ENCODE data around the gene CLASRP.
A peak's percentile ranks its signal among the peaks of the same experiment; 100 is the strongest.
"Not testable (repeated sequence)": the region's sequence is repeated elsewhere in the genome, so short reads cannot be mapped to it uniquely, and the experiment has no call there.

Gene CLASRP, protein sequence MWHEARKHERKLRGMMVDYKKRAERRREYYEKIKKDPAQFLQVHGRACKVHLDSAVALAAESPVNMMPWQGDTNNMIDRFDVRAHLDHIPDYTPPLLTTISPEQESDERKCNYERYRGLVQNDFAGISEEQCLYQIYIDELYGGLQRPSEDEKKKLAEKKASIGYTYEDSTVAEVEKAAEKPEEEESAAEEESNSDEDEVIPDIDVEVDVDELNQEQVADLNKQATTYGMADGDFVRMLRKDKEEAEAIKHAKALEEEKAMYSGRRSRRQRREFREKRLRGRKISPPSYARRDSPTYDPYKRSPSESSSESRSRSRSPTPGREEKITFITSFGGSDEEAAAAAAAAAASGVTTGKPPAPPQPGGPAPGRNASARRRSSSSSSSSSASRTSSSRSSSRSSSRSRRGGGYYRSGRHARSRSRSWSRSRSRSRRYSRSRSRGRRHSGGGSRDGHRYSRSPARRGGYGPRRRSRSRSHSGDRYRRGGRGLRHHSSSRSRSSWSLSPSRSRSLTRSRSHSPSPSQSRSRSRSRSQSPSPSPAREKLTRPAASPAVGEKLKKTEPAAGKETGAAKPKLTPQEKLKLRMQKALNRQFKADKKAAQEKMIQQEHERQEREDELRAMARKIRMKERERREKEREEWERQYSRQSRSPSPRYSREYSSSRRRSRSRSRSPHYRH

GRCh38 chr19:45038931-45039893, at the start of gene CLASRP:
TSS of gene CLASRP (plus strand) at chr19:45039045. CDS start at chr19:45040213, 1,168 bp downstream.
- DNase-seq (ENCODE audit: low read depth), result peak; percentile 77

GRCh38 chr19:44990459-44990858, 48.4 kb upstream of the CLASRP start:
- no peak for DNase-seq (ENCODE audit: low read depth)

DNA sequence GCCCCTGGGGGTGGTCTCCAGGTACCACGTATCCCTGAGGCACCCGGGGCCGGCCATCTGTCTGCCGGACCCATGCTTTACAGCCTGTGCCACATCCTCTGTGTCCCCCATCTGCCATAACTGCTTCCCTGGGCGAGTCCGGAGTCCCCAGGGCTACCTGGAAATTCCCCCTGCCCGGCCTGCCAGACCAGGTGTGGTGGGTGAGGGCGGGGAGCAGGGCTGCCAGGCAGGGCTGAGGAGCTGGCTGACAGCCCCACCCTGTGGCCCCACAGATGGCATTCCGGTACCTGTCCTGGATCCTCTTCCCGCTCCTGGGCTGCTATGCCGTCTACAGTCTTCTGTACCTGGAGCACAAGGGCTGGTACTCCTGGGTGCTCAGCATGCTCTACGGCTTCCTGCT, 47.9 kb upstream of the CLASRP start:
- no peak for DNase-seq (ENCODE audit: low read depth)

- no peak for DNase-seq (ENCODE audit: low read depth)
Measured at GRCh38 chr19:44992336-44993163, 46.3 kb upstream of the CLASRP start.

GRCh38 chr19:44993526-44993925, 45.3 kb upstream of the CLASRP start:
- DNase-seq (ENCODE audit: low read depth), result no peak

GRCh38 chr19:44993926-44994537, 44.8 kb upstream of the CLASRP start:
- DNase-seq (ENCODE audit: low read depth), result no peak

DNA sequence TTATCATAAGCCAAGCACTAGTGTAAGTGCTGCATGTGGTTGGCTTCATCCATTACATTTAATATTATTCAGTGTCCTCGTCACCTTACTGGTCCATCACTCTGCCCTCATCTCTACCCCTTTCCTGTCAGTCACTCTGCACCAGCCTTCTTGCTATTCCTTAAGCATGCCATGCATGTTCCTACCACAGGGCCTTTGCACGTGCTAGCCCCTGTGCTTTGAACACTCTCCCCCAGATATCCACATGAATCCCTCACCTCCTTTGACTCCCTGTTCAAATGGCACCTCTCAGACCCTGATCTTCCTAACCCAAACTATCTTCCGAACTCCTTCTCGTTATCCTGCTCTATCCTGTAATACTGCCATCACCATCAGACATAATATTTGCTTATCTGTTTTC, 40.8 kb upstream of the CLASRP start:
- DNase-seq (ENCODE audit: low read depth), result no peak

GRCh38 chr19:44999131-44999925, 39.5 kb upstream of the CLASRP start:
- not testable (repeated sequence) for DNase-seq (ENCODE audit: low read depth)

DNA sequence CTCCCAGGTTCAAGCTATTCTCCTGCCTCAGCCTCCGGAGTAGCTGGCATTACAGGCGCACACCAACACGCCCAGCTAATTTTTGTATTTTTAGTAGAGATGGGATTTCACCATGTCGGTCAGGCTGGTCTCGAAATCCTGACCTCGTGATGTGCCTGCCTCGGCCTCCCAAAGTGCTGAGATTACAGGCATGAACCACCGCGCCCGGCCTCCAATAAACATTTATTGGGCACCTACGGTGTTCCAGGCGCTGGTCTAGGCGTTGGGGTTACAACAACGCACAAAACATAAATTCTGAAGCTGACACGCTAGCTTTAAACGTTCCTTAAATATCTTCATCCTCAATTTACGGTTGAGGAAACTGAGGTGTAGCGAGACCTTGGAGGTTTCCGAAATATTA, 38.2 kb upstream of the CLASRP start:
- not testable (repeated sequence) for DNase-seq (ENCODE audit: low read depth)

DNA sequence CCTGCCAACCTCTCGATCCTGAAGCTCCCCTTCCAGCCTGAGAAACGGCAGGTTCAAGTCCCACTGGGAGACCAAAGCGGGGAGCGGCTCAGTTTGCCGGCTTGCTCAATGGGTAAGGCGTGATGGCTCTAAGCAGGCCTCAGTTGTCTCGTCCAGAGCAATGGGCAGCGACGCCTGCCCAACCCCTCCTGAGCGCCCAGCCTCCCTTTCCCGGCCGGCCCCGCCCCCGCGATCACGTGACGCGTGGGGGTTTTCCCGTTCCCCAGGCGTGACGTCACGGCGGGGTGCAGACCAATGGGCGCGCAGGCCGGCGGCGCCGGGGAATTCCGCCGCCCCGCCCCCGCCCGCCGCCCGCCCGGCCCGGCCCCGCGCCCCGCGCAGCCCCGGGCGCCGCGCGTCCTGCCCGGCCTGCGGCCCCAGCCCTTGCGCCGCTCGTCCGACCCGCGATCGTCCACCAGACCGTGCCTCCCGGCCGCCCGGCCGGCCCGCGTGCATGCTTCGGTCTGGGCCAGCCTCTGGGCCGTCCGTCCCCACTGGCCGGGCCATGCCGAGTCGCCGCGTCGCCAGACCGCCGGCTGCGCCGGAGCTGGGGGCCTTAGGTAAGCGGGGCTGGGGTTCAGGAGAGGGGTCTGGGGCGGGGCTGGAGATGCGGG, 37.6 kb upstream of the CLASRP start, which contains the start of gene RELB:
Gene RELB (plus strand): TSS at position 378 of the 653 bp plus-strand sequence. CDS start 116 bp downstream, at position 494.
- DNase-seq (ENCODE audit: low read depth), result peak; percentile 70

DNA sequence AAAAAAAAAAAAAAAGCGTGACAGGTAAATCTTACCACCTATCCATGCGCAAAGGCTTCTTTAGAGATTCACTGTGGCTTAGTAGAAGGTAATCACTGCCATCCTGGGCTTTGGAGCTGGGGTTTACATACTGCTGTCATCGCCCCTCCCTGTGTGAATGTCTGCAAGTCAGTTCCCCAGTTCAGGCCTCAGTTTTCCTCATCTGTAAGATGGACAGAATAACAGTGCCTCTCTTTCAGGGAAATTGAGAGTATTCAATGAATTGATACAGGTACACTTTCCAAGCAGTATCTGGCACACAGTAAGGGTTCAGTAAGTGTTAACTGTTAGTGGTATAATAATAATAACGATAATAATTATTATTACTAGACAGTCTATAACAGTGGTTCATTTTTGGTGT, 35.4 kb upstream of the CLASRP start:
- no peak for DNase-seq (ENCODE audit: low read depth)

GRCh38 chr19:45005787-45006186, 33.1 kb upstream of the CLASRP start:
- DNase-seq (ENCODE audit: low read depth), result no peak

GRCh38 chr19:45008552-45008951, 30.3 kb upstream of the CLASRP start:
- DNase-seq (ENCODE audit: low read depth), result no peak

DNA sequence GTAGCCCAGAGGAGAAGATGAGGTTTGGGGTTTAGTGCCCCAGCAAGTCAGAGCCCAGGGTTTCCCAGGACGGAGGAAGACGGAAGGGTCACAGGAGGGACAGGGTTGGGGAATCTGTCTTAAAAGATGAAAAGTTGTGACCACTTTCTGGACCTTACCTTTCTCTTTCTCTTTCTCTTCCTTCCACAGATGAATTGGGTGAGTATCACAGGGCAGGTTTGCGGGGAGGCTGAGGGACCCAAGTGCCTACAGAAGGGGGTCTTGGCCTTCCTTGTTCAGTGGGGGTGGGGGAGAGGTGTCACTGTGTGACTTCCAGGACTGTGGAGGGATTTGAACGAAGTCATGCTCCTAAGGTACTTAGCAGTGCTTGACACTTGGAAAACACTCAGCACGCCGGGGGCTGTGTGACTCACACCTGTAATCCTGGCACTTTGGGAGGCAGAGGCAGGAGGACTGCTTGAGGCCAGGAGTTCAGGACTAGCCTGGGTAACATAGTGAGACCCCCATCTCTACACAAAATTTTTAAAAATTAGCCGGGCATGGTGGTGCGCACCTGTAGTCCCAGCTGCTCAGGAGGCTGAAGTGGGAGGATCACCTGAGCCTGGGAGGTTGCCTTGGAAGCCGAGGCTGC, 29.1 kb upstream of the CLASRP start:
- no peak for DNase-seq (ENCODE audit: low read depth)

DNA sequence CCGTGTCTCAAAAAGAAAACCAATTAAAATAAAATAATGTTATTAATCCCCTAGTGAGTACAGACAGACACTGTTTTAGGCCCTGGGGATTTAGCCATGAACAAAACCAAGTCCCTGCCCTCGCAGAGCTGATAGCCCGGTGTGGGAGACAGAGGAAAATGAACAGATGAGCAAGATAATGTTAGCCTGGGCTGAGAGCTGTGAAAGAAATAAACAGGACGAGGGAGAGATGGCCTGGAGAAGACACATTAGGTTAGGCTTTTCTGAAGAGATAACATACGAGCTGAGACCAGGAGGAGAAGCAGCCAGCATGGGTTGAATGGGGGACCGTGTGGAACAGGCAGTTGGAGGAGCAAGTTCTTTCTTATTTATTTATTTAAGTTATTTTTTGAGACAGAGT, 28.5 kb upstream of the CLASRP start:
- DNase-seq (ENCODE audit: low read depth), result no peak

DNA sequence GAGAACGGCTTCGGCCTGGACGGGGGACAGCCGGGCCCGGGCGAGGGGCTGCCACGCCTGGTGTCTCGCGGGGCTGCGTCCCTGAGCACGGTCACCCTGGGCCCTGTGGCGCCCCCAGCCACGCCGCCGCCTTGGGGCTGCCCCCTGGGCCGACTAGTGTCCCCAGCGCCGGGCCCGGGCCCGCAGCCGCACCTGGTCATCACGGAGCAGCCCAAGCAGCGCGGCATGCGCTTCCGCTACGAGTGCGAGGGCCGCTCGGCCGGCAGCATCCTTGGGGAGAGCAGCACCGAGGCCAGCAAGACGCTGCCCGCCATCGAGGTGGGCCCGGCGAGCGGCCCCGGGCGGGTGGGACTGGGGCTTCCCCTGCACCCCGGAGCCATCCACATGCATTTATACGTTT, 26.9 kb upstream of the CLASRP start:
- DNase-seq (ENCODE audit: low read depth), result no peak

- DNase-seq (ENCODE audit: low read depth), result peak; percentile 34
Measured at GRCh38 chr19:45016388-45017314, 22.2 kb upstream of the CLASRP start.

GRCh38 chr19:45019187-45019586, 19.7 kb upstream of the CLASRP start:
- no peak for DNase-seq (ENCODE audit: low read depth)

Measured in CMK (cell line).